Endothelial cell of hepatic sinusoid (primary cell): Measurements from ENCODE around the gene SPATA31C2.
"Not testable (repeated sequence)": the region's sequence is repeated elsewhere in the genome, so short reads cannot be mapped to it uniquely, and the experiment has no call there.

Source experiments
- in situ Hi-C: cut with HindIII; loops from 2 replicates; pipeline ENCODE4 v1.10.0; 2017; ENCODE audit warnings: low sequenced_read_pairs

The SPATA31C2 gene

GRCh38 chr9:88127700-88128300 lies 10.5 kb downstream of the SPATA31C2 start:
- in situ Hi-C loops = not testable (repeated sequence)

DNA sequence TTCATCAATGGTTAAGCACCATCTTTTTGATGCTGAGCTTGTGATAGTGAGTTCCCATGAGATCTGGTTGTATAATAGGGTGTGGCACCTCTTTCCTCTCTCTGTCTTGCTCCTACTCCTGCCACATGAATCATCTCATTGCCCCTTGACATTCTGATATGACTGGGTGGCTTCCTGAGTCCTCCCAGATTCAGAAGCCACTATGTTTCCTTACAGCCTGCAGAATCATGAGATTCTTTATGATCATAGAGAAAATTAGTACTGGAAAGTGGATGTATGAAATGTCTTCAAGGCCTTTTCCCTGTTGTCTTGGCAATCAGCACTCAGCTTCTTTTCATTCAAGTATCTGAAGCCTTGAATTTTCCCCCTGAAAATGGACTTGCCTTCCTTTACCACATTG lies 14.9 kb downstream of the SPATA31C2 start:
- in situ Hi-C loops = not testable (repeated sequence)

- in situ Hi-C loops = not testable (repeated sequence)
Measured at GRCh38 chr9:88118121-88118520, 20.2 kb downstream of the SPATA31C2 start.

GRCh38 chr9:88114968-88115612 lies 23.2 kb downstream of the SPATA31C2 start:
- in situ Hi-C loops = not testable (repeated sequence)

DNA sequence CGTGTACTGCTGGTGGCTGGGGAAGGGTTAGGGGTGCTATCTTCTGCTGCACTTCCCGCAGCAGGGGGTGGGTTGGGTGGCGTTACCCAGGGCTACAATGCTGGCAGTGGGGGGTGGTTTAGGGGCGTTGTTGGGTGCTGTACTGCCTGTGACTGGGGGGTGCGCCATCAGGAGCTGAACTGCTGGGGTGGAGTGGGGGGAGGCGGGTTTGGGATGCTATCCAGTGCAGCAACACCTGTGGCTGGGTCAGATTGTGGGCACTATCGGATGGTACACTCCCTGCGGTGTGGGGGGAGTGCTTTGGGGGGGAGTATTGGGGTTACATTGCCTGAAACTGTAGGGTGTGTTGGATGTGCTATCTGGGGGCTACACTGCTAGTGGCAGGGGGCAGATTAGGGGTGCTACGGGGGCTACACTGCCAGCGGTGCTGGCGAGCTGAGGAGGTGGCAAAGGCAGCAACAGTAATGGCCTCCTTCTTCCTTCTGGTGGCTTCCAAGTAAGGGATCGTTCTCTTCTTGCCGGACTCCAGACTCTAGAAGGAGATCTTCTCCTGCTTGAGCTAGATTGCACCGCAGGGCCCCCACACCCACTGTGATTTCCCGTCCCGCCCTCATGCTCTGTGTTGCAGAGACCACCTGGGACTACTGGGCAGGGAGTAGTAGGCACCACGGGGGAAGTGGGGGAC lies 23.9 kb downstream of the SPATA31C2 start:
- in situ Hi-C loops = not testable (repeated sequence)

DNA sequence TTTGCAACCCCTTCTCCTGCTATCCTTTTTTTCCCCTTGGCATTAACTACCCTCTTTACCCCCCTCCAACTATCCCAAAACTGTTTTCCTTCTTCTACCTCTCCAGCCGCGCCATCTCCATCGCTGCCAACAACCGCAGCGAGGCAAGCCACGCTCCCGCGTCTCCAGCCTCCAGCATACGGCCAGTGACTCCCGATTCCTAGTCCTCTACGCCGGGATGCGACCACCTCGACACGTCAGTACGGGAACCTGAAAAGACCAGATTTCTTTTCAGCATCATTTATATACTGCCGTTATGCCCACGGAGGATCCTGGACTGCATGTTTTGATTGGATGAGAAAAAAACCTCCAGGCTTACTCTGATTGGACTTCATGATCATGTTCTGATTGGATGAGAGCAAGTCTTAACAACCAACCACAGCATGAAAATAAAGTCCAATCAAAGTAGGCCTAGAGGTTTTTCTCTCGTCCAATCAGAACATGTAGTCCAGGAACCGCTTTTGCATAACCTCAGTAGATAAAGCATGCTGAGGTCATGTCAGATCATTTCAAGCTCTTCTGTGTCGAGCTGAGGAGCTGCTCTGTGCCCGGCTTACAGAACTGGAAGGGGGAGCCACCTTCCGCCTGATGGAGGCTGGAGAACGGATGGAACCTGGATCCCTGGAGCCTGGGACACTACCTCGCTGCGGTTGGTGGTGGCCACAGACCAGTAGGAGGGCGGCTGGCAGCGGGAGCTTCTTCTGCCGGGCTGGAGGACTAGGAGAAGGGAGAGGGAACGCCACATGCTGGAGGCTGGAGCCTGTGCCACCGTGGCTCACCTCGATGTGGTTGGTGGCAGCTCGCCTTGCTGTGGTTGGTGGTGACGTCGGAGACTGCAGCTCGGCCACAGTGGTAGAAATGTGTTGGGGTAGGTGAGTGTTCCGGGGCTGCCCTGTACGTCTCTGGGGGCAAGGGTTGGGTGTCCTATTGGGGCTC lies 24.8 kb downstream of the SPATA31C2 start:
- in situ Hi-C loops = not testable (repeated sequence)

DNA sequence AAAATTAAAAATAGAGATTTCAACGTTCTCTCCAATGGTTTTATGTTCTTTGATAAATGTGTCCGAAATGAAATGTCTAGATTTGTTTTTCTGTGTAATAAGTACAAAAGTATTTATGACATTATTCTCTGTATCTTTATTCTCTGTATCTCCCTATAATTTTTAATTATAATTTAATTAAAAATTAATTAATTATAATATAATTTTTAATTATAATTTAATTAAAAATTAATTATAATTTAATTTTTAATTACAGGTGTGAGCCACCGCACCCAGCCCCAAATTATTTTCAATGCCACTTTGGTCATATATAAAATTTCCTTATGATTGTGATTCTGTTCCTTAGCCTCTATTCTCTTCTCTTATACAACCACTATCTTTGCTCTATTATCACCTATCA lies 28.2 kb downstream of the SPATA31C2 start:
- in situ Hi-C loops = no loop called here

- in situ Hi-C loops = no loop called here
Measured at GRCh38 chr9:88108779-88109178, 29.5 kb downstream of the SPATA31C2 start.

- in situ Hi-C loops = no loop called here
Measured at GRCh38 chr9:88106492-88106891, 31.8 kb downstream of the SPATA31C2 start.

GRCh38 chr9:88092797-88093331 lies 45.4 kb downstream of the SPATA31C2 start:
- in situ Hi-C loops = no loop called here

DNA sequence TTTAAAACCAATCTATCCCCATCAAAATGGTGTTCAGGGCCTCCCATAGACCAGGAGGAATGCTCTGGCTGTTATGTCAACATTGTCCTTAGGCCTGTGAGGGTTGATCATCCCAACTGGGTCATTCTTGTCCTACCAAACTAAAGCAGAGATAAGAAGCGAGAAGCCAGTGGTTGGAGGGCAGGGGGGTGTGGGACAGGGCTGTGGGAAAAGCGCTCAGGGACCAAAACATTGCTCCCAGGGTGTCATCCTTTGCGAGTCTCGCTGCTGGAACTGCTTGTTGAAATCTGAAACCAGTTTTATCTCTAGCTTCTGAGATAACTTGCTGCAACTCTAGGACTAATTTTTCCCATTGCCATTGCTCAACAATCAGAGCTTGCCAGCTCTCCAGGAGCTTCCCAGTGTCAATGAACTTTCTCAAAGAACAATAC lies 48.1 kb downstream of the SPATA31C2 start:
- in situ Hi-C loops = no loop called here

- in situ Hi-C loops = no loop called here
Measured at GRCh38 chr9:88087906-88088305, 50.4 kb downstream of the SPATA31C2 start.

GRCh38 chr9:88085476-88085875 lies 52.8 kb downstream of the SPATA31C2 start:
- in situ Hi-C loops = no loop called here

DNA sequence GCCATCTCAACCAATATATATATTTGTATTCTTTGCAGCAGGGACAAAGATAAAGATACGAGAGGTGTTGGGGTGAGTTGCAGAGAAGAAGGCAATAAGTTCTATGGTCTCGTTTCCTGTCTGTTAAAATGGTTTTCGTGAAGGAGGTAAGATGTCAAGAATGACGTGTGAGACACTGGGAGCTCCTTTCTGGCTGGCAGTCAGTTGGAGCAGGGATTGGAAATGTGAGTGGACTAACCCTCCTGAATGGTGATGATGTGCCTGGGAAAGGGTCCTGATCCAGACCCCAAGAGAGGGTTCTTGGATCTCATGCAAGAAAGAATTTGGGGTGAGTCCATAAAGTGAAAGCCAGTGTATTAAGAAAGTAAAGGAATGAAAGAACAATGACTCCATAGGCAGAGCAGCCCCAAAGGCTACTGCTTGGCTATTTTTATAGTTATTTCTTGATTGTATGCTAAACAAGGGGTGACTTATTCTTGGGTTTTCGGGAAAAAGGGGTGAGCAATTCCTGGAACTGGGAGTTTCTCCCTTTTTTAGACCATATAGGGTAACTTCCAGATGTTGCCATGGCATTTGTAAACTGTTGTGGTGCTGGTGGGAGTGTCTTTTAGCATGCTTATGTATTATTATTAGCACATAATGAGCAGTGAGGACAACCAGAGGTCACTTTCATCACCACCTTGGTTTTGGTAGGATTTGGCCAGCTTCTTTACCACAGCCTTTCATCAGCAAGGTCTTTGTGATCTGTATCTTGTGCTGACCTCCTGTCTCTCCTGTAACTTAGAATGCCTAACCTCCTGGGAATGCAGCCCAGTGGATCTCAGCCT lies 53.7 kb downstream of the SPATA31C2 start:
- in situ Hi-C loops = no loop called here
